ENCODE results near the gene SLFN12L.
"Not testable (repeated sequence)": the region's sequence is repeated elsewhere in the genome, so short reads cannot be mapped to it uniquely, and the experiment has no call there.

SLFN12L gene

DNA sequence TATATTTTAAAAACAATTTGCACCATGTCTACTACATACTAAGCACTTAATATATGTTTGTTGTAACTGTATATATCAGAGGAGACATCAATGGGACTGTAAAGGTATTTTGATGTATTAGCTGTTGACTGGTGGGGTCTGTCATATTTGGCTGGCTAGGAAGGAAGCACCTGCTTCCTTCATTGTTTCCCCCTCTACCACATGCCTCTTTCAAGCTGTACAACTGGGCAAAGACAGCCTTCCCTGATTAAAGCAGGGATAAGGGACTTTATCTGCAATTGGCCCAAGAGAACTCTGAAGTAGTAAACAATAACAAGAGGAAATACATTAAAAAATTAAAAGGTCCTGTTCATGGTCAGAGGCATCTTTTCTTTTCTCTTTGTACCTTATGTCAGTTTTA lies 5.5 kb upstream of the SLFN12L start:
- DNase-seq (ENCODE audit: low spot score): no peak

DNA sequence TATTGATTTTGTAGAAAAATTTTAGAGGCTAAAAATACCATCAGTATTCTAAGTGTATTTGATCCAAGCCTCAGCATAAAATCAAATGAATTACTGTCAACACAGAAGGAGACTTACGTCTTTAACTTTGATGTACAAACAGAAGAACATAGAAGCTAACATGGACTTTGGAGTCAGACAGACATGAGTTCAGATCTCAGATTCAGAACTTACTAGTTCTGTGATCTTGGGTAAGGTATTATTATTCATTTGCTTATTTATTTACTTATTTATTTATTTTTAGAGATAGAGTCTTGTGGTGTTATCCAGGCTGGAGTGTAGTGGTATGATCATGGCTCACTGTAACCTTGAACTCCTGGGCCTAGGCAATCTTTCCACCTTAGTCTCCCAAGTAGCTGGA lies 4.0 kb upstream of the SLFN12L start:
- no peak for DNase-seq (ENCODE audit: low spot score)

DNA sequence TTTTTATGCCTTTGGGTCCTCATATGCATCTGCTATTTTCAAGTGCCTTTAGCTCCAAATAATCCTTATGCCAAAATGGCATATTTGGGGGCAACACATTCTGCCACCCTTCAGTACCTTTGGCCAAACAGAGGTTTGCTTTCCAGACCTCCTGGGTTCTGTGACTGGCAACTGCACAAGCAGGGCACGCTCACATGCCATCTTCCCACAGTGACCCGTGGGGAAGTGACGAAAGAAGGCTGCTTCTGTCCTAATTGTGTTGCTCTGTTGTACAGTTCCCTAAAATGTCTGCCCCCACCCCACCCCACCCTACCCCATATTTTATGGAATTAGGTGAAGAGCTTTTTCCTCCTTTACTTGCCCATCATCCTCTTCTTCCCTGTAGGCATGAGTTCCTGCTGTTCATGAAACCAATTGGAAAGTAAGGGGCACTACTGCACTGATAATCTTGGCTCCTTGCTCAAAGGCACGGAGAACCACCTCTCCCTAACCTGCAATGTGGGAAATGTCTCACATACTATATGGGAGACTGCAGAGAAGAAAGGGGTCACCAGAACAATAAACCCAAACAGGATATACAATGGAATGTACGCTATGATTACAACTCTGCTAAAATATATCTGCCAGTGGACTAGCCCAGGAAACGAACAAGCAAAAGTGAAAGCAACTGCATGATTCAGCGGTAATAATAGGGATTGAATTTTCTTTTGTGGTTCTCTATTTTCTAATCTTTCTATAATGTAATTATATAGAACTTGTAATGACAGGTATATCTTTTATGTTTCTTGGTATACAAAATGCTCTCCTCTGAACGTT lies 3.3 kb upstream of the SLFN12L start:
- no peak for DNase-seq (ENCODE audit: low spot score)

DNA sequence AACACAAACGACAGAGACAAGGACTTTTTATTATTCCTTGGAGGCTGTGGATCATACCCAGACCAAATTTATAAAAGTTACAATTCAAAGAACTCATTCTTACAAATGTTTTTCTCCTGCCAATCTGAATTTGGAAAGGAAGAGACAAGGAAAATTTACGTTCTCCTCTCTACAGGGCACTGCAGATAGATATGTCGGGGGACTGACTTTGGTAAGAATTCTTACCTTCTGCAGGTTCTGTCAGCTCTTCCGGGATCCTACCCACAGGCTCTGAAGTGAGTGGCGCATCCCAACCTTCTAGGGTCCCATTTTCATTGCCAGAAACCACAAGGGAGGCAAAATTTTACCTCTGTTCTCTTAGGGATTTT lies 2.2 kb upstream of the SLFN12L start:
- DNase-seq (ENCODE audit: low spot score): no peak

DNA sequence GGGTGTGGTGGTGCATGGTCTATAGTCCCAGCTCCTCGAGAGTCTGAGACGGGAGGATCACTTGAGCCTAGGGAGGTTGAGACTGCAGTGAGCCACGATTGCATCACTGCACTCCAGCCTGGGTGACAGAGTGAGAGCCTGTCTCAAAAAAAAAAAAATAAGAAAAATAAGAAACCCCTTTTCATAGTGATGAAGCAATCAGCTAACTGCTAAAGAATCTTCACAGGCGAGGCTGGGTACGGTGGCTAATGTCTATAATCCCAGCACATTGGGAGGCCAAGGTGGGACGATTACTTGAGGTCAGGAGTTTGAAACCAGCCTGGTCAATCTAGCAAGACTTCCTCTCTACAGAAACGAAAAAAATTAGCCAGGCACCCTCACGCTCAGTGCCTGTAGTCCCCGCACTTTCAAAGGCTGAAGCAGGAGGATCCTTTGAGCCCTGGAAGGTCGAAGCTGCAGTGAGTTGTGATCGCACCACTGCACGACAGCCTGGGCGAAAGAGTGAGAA lies 760 bp downstream of the SLFN12L start:
- no peak for DNase-seq (ENCODE audit: low spot score)

DNA sequence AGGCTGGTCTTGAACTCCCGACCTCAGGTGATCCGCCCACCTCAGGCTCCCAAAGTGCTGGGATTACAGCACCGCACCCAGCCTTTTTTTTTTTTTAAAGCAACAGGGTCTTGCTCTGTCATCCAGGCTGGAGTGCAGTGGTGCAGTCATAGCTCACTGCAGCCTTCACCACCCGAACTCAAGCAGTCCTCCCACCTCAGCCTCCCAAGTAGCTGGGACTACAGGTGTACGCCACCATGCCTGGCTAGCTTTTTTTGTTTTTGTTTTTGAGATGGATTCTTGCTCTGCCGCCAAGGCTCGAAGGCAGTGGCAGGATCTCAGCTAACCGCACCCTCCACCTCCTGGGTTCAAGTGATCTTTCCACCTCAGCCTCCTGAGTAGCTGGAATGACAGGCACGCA lies 2.1 kb downstream of the SLFN12L start:
- not testable (repeated sequence) for DNase-seq (ENCODE audit: low spot score)

DNA sequence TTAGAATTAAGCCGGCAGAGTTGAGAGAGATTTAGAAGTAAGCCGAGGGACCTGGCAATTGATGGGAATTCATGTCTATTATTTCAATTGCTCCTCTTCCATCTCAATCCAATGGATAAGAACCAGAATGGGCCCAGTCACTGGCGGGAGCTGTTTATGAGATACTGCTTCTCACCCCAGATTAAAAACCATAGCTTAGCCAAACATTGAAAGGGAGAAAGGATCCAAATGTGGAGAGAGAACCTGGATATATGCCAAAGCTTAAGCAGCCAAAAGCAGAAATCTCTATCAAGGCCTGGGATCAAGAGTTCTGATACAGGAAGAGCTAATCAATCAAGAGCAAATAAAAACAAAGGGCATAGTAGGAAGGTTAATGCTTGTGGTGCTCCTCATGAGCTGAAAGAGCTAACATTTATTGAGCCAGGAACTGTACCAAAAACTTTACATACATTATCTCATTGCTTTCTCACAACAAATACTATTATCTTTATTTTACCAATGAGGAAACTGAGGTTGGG lies 2.8 kb downstream of the SLFN12L start:
- DNase-seq (ENCODE audit: low spot score): no peak

DNA sequence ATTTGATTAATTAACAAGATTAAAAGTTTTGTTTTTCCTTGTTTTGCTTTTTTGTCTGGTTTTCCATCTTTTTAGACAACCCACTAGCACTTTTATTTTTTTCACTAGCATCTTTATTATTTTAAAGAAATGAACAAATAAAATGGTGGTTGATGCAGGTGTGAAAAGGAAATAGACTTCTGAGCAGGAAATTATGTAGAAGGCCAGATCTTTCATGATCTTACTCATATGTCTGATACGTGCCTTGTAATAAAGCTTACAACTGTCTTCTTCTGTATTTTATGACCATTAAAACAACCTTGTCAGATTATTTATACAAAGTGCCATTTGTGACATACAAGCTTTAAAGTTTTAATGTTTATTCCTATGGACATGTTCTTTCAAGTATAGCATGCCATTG lies 6.3 kb downstream of the SLFN12L start:
- DNase-seq (ENCODE audit: low spot score): no peak

DNA sequence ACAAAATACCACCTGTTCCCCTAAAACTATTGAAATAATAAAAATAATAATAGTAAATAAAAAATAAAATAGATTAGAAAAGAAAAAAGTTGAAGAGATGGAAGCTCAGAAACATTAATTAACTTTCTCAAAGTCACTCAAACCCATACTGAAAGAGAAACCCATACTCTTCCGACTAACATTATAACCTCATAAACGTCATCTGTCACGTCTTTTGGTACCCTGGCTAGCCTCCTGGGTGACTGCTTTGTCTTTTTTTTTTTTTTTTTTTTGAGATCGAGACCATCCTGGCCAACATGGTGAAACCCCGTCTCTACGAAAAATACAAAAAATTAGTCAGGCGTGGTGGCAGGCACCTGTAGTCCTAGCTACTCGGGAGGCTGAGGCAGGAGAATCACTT lies 7.6 kb downstream of the SLFN12L start:
- DNase-seq (ENCODE audit: low spot score): no peak

DNA sequence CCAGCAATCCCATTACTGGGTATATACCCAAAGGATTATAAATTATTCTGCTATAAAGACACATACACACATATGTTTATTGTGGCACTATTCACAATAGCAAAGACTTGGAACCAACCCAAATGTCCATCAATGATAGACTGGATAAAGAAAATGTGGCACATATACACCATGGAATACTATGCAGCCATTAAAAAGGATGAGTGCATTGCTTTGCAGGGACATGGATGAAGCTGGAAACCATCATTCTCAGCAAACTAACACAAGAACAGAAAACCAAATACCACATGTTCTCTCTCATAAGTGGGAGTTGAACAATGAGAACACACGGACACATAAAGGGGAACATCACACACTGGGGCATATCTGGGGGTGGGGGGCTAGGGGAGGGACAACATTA lies 8.2 kb downstream of the SLFN12L start:
- DNase-seq (ENCODE audit: low spot score): not testable (repeated sequence)

DNA sequence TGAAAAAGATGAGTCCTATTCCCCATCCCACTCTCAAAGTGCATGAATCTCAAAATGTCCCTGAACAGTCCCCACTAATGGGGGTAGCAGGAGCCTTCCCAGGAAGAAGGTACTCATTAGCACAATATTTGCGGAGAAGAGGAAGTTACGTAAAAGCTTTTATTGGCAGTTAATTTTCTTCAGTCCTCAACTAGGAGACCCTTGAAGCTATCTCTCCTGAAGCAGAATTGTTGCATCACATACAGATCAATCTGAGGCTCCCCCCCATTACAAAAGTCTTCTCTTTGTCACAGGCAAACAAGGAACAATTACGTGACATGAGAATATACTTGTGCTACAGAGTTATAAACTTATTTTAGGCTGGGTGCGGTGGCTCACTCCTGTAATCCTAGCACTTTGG lies 14.2 kb downstream of the SLFN12L start:
- no peak for DNase-seq (ENCODE audit: low spot score)

DNA sequence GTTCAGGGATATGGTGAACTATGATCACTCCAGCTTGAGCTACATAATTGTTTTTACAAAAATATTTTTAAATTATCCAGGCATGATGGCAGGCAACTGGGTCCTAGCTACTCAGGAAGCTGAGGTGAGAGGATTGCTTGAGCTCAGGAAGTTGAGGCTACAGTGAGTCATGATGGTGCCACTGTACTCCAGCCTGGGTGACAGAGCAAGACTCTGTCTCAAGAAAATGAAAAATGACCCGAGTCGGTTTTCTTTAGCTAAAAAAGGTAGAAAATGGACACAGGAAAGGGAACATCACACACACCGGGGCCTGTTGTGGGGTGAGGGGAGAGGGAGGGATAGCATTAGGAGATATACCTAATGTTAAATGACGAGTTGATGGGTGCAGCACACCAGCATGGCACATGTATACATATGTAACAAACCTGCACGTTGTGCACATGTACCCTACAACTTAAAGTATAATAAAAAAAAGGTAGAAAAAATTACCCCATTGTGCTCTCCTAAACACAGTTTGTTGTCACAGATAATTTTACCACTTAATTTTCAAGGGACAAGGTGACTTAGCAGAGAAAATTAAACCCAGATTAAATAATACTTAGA lies 15.7 kb downstream of the SLFN12L start:
- DNase-seq (ENCODE audit: low spot score): not testable (repeated sequence)

DNA sequence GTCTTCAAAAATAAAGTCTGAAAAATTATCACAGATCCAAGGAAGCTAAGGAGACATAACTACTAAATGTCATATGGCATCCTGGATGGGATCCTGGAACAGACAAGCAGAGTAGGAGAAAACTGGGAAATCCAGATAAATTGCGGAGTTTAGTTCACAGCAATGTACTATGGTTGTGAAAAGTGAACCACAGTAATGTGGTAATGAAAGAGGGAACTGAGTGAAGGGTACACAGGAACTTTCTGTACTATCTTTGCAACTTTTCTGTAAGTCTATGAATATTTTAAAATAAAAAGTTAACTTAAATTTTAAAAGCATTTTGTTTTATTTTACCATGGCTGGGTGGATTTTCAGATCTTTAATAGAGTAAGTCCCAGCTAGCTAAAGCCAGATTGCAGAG lies 16.3 kb downstream of the SLFN12L start:
- DNase-seq (ENCODE audit: low spot score): no peak

DNA sequence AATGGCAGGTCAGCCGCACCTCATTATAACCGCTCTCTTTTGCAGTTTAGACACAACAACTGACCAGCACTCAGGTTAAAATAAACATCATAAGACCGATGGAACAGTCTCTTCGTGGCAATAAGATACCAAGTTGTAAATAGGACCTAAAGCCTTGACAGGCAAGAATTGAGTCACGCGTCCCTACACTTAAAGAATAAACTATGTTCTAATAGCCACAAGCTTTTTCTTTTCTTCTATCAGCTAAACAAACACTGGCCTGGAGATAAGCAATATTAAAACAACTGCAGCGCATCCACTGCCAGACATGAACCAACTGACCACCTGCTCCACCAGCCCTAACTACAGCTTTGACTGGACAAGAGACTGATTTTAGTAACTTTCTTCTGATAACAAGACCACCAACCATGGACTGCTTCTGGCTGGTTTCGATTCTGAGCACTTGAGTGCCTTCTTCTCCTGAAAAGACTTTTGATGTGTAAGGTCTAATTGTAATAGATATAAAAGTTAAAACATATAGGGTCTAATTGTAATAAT lies 17.5 kb downstream of the SLFN12L start:
- no peak for DNase-seq (ENCODE audit: low spot score)

DNA sequence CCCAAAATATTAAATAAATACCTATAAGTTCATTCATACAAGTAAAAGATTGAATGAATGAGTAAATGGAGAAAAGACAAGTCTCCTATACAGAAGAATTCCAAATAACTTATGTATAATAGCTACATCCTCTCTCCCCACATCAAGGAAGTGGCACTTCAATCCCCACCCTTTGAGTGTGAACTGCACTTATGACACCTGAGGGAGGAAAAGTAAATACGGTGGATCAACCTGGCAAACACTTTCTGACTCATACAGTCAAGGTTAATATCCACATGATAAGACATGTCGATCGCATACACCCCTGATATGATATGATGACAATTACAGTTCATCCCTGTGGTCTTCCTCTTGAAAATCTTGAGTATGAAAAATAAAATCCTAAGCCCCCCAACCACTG lies 18.0 kb downstream of the SLFN12L start:
- DNase-seq (ENCODE audit: low spot score): no peak

DNA sequence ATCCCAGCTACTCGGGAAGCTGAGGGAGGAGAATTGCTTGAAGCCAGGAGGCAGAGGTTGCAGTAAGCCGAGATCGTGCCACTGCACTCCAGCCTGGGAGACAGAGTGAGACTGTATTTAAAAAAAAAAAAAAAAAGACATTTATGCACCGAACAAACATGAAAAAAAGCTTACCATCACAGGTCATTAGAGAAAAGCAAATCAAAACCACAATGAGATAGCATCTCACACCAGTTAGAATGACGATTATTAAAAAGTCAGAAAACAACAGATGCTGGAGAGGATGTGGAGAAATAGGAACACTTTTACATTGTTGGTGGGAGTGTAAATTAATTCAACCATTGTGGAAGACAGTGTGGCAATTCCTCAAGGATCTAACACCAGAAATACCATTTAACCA lies 19.0 kb downstream of the SLFN12L start:
- not testable (repeated sequence) for DNase-seq (ENCODE audit: low spot score)

DNA sequence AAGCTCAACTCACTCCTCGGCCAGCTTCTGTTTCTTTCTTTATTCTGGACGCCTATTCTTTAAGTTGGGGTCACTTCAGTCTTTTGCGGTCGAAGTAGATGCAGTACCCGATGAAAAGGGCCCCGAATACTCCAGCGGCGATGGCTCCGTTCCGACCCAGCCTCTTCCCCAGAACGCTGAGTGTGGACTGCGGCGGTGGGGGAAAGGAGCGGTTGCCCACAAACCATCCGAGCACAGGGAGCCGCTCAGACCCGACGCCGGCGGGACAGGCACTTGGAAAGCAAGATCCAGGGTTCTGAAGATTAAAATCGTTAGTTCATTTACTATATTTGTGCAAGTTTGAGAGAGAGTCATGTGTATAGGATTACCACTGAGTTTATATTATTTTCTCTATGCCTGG lies 22.5 kb downstream of the SLFN12L start:
- no peak for DNase-seq (ENCODE audit: low spot score)

DNA sequence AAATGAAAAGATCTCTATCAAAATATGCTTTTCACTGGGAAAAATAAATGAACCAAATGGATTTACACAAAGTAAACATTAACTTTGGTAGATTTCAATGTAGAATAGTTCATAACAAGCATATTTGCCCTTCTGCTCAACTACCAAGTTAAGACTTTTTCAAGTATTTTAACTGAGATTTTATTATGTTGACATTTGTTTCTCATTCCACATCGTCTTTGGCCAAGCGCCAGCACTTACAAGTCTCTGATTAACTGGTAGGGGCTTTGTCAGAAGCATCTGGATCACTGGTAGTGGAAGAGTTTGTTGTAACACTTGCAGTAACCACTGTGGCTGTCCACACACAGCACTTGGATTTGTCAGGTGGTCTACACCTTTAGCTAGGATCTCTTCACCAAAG lies 22.9 kb downstream of the SLFN12L start:
- DNase-seq (ENCODE audit: low spot score): no peak

DNA sequence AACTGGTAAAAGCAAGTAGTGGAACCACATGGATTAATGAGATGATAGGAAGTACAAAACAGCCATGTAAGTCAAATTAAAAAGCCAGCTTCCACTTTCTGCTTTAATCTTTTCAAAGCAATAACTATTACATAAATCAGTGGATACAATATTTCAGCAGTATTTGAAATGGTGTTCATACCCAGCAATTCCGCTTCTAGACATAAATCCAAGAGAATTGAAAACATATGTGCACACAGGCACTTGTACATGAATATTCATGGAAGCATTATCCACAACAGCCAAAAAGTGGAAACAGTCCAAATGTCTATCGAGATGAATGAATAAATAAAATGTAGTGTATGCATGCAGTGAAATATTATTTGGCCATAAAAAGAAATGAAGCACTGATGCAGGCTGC lies 27.4 kb downstream of the SLFN12L start:
- DNase-seq (ENCODE audit: low spot score): no peak

DNA sequence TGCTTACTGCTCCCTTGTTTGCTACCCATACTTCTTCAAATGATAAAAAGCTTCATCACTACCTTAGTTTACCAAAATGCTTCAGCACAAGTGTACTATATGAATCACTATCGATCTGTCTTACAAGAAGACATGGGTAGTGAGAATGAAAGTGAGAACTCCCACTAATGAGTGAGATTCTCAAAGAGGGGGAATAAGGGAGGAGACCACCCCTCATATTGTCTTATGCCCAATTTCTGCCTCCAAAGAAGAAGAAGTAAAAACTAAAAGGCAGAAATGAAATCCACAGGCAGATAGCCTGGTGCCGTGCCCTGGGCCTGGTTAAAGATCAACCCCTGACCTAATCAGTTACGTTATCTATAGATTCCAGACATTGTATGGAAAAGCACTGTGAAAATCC lies 29.8 kb downstream of the SLFN12L start:
- not testable (repeated sequence) for DNase-seq (ENCODE audit: low spot score)

DNA sequence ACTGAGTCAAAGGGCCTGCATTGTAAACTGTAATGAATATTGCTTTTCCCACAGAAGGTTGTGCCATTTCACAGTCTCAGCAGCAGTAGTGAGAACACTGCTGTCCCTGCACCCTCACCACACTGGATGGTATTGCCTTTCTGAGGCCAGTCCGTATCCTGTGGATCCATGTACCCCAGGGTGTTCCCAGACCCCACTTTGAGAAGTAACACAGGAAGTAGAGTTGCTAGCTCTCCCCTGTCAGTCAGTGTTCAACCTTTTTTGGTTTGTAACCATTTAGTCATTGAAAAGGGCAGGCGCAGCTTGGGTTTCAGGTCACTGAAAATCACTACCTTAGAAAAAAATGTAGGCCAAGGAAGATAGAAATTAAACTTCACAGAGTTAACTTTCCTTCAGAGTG lies 37.9 kb downstream of the SLFN12L start:
- DNase-seq (ENCODE audit: low spot score): no peak

DNA sequence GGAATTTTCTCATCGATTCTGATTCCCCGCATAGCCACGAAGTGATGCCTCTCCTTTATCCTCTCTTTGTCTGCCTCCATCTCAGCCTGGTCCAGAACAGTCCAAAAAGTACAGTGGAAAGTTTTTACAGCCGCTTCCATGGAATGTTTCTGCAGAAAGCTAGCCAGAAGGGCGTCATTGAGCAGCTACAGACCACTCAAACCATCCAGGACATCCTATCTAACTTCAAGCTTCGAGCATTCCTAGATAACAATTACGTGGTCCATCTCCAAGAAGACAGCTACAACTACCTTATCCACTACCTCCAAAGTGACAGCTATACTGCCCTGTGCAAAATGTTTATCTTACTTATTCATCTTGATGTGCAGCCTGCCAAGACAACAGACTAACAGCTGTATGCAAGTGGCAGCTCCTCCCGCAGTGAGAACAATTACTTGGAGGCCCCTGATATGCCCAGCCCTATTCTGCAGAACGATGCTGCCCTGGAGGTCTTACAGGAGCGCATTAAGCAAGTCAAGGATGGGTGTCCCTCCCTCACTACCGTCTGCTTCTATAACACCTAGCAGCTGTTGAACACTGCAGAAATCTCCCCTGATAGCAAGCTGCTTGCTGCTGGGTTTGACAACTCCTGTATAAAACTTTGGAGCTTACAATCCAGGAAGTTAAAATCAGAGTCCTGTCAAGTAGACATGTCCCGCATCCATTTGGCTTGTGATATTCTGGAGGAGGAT lies 38.9 kb downstream of the SLFN12L start:
- no peak for DNase-seq (ENCODE audit: low spot score)
